ENCODE data around the gene TSKU.

DNA sequence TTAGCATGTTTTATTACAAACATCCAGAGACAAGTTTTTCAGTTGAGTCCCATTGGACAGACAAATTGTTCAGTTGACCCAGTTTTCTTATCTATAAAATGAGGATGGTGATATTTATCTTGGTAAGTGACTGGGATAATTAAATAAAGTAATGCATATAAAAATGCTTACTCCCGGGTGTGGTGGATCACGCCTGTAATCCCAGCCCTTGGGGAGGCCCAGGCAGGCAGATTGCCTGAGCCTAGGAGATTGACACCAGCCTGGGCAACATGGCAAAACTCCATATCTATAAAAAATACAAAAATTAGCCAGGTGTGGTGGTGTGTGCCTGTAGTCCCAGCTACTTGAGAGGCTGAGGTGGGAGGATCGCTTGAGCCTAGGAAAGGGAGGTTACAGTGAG lies 61.9 kb downstream of the TSKU start:
- TF ChIP-seq, protein P1, sequence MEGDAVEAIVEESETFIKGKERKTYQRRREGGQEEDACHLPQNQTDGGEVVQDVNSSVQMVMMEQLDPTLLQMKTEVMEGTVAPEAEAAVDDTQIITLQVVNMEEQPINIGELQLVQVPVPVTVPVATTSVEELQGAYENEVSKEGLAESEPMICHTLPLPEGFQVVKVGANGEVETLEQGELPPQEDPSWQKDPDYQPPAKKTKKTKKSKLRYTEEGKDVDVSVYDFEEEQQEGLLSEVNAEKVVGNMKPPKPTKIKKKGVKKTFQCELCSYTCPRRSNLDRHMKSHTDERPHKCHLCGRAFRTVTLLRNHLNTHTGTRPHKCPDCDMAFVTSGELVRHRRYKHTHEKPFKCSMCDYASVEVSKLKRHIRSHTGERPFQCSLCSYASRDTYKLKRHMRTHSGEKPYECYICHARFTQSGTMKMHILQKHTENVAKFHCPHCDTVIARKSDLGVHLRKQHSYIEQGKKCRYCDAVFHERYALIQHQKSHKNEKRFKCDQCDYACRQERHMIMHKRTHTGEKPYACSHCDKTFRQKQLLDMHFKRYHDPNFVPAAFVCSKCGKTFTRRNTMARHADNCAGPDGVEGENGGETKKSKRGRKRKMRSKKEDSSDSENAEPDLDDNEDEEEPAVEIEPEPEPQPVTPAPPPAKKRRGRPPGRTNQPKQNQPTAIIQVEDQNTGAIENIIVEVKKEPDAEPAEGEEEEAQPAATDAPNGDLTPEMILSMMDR (IDR thresholded peaks at IDR 0.05; ENCODE audit: poor library complexity), result no peak
- no peak for TF ChIP-seq EZH2 (IDR thresholded peaks at IDR 0.05; ENCODE audit: borderline replicate concordance)

Measured in hepatocyte (in vitro differentiated cells).